ENCODE data around the gene CTAG1A.
"Not testable (repeated sequence)": the region's sequence is repeated elsewhere in the genome, so short reads cannot be mapped to it uniquely, and the experiment has no call there.

CTAG1A gene

DNA sequence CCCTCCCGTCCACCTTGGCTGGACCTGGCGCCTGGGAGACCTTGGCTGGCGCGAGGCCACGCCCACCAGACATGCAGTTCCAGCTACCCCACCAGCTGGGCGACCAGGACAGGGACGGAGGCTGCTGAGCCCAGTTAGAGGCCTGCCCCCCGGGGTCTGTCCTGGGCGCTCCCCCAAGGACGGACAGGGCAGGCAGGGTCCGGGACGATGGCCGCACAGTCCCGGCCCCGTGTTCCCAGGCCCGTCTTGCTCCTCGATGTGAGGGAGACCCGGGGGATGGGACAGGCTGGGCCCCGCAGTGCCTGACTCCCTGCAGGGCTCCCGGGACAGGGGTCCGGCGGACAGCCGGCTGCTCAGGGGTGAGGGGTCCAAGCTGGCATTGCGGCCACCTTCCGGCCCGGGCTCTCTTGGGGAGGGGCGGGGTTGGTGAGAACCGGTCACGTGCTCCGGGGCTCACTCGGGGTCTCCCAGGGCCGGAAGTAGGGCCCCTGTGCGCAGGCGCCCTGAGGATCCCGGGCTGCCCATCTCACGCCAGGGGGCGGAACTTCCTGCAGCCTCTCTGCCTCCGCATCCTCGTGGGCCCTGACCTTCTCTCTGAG, at the start of gene CTAG1A:
Gene CTAG1A (plus strand): TSS at position 549 of the 599 bp plus-strand sequence. CDS start 74 bp downstream, outside the sequence.
- not testable (repeated sequence) for DNase-seq

DNA sequence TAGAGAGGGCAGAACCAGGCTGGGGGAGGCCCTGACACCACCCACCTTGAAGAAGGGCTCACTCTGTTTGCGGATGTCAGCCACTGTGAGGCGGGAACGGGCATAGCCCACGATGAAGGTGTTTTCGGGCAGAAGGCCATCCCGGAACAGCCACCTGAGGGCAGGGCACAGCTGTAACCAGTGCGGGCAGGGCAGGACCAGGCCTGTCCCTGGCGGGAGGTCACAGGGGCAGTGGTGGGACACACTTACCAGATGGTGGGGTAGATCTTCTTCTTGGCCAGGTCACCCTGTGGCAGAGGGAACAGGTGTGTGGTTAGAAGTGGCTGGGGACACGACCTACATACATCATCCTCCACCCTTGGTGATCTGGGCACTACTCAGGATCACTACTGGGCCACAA, 49.0 kb upstream of the CTAG1A start:
- no peak for DNase-seq

- peak in 4 of 58 donors; percentile 1 to 26 (median 18) for DNase-seq
Measured at GRCh38 chrX:154539077-154539476, 45.9 kb upstream of the CTAG1A start.

DNA sequence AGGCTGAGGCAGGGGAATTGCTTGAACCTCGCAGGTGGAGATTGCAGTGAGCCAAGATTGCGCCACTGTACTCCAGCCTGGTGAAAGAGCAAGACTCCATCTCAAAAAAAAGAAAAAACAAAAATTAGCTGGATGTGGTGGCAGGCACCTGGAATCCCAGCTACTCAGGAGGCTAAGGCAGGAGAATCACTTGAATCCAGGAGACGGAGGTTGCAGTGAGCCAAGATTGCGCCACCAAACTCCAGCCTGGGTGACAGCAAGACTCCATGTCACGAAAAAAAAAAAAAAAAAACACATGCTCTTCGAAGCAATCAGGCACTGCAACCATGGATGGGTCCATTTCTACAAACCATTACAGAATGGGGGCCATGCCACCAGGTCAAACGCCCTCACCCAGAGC, 44.6 kb upstream of the CTAG1A start:
- not testable (repeated sequence) for DNase-seq

DNA sequence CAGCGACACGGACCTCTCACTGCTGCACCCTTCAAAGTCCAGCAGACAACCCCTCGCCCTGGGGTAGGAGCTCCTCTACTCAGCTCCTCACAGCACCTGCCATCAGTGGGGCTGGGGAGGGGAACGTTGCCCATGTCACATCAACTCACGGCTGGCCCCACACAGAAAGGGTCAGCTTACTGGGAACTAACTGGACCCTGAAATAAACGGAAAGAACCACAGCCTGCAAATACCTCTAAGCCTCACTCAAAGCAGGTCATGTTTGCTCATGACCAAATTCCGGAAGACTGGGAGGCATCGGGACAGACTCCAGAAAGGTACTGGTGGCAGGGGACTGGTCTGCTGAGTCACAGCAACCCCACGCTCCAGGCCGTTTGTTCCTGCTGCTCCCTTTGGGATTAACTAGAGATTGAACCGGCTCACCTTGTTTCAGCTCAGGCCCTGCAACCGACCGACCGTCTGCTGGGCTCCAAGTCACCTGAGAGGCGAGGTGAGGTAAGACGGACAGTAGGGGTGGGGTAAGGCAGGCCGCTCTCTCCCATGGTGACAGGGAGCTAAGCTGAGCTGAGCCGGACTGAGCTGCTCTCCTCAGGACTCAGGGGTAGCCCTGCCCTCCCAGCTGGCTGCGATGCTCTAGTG, 43.9 kb upstream of the CTAG1A start:
- DNase-seq = no peak

GRCh38 chrX:154541589-154541895, 43.4 kb upstream of the CTAG1A start:
- DNase-seq = no peak

DNA sequence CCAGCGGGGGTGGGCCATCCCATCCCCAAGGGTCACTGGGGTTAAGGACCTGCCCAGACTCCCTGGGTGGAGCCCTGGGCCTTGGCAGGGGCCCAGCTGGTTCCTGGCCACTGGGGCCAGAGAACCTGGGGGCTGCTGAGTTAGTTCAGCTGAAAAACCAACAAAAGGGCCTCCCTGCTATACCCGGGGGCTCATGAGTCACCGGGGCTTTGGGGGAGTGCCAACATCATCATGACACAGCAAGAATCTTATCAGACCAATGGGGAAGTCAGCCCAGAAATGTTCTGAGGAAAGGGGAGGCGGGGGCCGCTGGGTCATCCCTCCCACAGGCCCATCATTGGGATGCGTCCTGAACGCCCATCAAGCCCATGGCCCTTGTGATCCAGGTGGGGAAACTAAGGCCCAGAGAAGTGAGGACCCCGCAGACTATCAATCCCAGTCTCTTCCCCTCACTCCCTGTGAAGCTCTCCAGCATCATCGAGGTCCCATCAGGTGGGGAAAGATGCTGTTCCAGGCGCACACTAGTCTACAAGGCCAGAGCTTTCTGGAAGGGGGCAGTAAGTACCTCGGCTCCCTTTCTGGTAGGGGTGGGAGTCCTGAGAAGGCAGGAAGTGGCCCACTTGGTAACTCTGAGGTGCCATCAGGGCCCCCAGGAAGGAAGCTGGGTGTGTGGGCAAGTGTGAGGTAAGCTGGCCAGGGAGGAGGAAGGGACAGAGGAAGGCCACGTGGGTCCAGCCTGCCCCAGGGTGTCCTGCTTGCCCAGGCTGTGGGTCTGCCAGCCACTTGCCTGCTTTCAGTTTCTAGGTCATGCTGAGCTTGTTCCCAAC, 42.8 kb upstream of the CTAG1A start:
- DNase-seq = peak in 36 of 58 donors; percentile 1 to 71 (median 16)

GRCh38 chrX:154542723-154543424, 42.1 kb upstream of the CTAG1A start:
- DNase-seq = peak in 12 of 58 donors; percentile 1 to 46 (median 18)

GRCh38 chrX:154545673-154546274, 39.2 kb upstream of the CTAG1A start:
- no peak for DNase-seq

GRCh38 chrX:154546354-154547244, 38.3 kb upstream of the CTAG1A start, which contains the start of gene G6PD:
TSS of gene G6PD (minus strand) at chrX:154546846. CDS start at chrX:154546155, 691 bp downstream.
- DNase-seq = peak in 42 of 58 donors; percentile 15 to 87 (median 70)

- peak in 56 of 58 donors; percentile 34 to 94 (median 84) for DNase-seq
Measured at GRCh38 chrX:154547245-154548027, 37.5 kb upstream of the CTAG1A start, which contains the start of gene IKBKG. TSS of gene IKBKG (plus strand) at chrX:154547620. CDS start at chrX:154552003, 4,383 bp downstream.

GRCh38 chrX:154548028-154548316, 37.0 kb upstream of the CTAG1A start:
- DNase-seq = no peak

- DNase-seq = no peak
Measured at GRCh38 chrX:154549766-154550165, 35.2 kb upstream of the CTAG1A start.

DNA sequence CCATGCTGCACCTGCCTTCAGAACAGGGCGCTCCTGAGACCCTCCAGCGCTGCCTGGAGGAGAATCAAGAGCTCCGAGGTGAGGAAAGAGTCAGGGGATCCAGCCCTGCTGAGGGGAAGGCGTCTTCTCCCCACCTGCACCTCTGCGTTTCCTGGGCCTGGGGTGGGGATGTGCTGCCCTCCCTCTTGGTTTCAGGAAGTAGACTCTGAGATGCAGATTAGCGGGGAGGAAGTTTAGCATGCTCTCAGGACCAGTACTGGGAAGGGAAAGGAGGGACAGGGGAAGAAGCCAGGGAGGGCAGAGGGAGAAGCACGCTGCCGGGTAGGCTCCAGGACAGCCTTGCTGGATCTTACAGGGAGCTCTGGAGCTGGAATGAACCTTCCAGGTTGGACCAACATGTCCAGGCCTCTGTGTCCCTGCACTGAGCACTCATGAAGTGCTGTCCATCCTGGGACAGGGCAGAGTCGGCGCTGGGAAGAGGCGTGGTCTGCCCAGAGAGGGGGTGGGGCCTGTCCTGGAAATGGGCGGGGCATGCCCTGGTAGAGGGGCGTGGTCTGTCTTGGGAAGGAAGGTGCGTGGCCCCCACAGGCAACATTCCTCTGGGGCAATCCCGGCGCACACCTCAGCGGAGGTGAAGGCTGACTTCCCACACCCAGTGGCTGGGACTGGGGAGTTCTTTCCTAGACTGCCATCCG, 32.7 kb upstream of the CTAG1A start:
- not testable (repeated sequence) for DNase-seq

- DNase-seq = not testable (repeated sequence)
Measured at GRCh38 chrX:154558060-154558690, 26.8 kb upstream of the CTAG1A start.

GRCh38 chrX:154558896-154559295, 26.0 kb upstream of the CTAG1A start:
- not testable (repeated sequence) for DNase-seq

DNA sequence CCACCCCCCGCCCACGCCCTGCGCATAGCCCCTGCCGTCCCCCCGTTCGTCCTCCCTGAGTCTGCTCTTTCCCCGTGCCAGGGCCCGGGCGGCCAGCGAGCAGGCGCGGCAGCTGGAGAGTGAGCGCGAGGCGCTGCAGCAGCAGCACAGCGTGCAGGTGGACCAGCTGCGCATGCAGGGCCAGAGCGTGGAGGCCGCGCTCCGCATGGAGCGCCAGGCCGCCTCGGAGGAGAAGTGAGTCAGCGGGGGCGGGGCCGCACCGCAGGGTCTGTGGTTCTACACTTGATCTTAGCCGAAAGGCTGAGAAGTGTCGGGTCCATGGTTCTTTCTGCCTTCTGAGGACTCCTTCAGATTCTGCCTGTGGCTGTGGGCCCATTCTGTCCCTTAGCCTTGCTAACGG, 24.6 kb upstream of the CTAG1A start:
- not testable (repeated sequence) for DNase-seq

GRCh38 chrX:154562295-154562694, 22.6 kb upstream of the CTAG1A start:
- not testable (repeated sequence) for DNase-seq

All from anterior cingulate cortex (tissue), 58 donors.